Measurements from ENCODE around the gene RBM39.
"Not testable (repeated sequence)": the region's sequence is repeated elsewhere in the genome, so short reads cannot be mapped to it uniquely, and the experiment has no call there.

The RBM39 gene

DNA sequence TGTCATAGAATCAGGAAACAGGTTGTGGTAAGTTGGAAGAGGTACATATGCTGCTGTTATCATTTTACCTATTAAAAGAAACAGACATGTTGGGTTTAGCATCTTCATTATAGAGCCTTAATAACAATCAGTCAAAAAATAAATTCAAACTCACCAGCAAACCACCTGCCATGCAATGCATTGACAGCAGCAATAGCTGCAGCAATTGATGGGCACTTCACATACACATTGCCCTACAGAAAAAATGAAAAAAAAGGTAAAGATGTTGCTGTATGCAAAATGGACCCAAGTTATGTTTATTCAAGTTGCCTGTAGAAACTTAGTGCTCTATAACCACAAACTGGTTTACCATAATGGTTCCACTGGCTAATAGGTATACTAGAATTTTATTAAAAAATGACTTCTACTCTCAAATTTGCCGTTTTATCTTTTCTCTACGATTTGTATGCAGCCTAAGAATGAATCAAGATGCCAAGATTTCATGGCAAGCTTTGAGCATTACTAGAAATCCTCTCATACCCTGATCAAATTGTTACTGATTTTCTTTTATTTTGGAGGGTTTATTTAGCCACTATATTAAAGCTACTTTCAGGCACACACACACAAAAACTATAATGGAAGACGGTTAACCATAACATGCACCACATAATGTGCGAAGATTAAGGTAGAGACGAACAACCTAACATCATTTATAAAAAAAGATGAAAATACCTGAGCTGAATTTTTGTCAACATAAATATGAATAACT is 37.4 kb downstream of the RBM39 start:
- DNase-seq: no peak

- DNase-seq: no peak
Measured at GRCh38 chr20:35702824-35703695, 39.0 kb downstream of the RBM39 start.

GRCh38 chr20:35702051-35702823 is 39.8 kb downstream of the RBM39 start:
- no peak for DNase-seq

DNA sequence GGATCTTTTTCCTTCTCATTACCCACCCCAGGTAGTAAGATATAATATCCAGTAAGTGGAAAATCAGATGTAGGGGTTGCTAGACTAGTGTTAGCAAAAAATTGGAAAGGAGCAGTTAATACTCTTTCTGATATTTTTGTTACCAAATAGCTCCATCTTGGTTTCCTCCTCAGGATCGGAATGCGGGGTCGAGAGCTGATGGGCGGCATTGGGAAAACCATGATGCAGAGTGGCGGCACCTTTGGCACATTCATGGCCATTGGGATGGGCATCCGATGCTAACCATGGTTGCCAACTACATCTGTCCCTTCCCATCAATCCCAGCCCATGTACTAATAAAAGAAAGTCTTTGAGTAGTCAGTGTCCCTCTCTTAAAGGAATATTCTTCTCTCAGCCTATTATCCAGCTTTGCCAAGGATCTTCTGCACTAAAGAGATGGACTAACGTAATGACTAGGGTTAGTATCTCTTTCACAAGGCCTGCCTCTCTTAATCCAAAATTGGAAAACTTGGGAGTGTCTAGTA is 41.4 kb downstream of the RBM39 start:
- no peak for DNase-seq

DNA sequence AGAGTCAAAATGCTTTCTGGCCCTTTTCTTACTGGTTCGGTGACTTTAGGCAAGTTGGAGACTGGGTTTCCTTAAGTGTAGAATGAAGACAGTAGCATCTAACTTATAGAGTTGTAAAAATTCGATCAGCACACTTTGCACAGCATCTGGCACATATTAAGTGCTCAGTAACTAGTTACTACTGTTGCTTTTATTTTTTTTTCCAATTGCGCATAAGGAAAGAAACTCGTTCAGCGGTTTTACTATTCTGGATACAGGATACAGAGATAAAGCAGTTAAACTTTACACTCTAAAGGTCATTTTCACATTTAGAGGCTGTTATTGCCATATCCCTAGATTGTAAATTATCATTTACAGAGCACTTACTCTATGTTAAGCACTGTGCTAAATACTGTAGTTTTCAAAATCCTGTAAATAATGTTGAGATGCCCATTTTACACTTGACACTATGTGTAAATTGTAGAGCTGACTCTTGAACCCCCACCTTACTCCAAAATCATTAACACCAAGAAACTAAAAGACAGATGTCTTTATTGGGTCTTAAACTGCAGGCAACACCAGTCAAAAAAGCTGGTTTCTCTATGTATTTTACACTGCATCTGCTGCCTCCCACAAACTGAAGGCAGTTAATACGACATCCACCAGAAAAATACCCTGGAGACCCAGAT is 42.0 kb downstream of the RBM39 start:
- DNase-seq: no peak

- DNase-seq: peak; percentile 88
Measured at GRCh38 chr20:35699127-35699956, 42.7 kb downstream of the RBM39 start, which contains the start of the genes NFS1 and ROMO1. TSS of gene NFS1 (minus strand) at chr20:35699352. CDS start at chr20:35699288, 64 bp downstream. TSS of gene ROMO1 (plus strand) at chr20:35699405. CDS start at chr20:35699633, 228 bp downstream.

GRCh38 chr20:35698298-35699126 is 43.5 kb downstream of the RBM39 start:
- DNase-seq: no peak

DNA sequence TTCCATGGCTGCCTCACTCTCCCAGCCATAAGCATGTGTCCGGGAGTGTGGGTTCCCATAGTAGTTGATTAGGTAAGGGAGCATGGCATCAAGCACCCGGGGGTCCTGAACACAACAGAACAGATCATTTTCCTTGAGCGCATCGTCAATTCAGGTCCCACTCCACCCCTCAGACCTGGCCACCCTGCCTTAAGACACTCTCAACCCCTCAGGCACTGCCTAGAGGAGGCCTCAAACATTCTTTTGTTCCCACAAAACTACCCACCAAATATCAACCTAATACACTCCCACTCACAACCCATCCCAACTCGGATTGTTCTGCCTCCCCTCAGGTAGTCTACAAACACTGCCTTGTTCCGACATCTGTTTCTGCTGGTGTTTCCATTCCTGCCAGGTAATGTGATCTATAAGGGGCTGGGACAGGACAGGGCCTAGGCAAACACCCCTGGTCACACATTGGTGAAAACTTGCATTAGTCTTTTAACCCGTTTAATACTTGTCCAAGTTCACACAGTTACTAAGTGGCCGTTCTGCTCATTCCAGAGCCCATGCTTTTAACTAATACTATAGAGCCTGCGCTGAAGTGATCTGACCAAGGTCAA is 44.3 kb downstream of the RBM39 start:
- DNase-seq: no peak

DNA sequence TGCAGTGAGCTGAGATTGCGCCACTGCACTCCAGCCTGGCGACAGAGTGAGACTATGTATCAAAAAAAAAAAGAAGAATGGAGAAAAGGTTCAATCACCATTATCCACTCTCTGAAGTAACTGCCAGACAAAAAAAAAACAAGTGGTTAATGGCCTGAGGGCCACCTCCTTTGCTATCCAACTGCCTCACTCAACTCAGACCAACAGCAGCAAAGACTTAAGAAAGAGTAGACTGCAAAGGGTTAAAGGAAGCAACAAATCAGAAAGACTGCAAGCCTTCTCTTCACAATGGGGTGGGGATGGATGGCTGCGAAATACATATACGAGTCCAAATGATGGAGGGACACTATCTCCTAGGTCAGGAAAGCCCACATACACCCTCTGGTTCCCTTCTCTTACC is 46.1 kb downstream of the RBM39 start:
- DNase-seq: no peak

DNA sequence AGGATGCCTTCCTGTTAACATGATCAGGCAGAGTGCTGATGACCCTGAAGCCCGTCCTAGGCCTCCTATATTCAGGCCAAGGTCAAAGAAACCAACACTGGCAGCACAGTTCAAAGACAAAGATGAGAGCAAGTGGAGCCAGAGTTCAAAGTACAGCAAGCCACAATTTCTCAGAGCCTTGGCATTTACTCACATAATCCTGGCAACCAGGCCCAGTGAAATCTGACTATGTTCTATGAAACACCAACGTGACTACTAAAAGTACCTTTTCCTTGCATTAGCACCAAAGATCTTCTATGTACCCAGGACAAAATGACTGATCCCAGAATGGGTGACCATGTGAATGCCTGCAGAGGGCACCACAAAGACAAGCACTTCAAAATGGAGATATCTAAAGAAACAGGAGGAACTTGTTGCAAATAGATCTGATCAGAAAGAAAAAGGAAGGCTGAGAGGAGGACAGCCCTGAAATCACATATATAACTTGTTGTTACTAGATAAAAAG is 46.8 kb downstream of the RBM39 start:
- no peak for DNase-seq

GRCh38 chr20:35690265-35690664 is 51.8 kb downstream of the RBM39 start:
- DNase-seq: no peak

GRCh38 chr20:35686872-35687271 is 55.2 kb downstream of the RBM39 start:
- DNase-seq: not testable (repeated sequence)

DNA sequence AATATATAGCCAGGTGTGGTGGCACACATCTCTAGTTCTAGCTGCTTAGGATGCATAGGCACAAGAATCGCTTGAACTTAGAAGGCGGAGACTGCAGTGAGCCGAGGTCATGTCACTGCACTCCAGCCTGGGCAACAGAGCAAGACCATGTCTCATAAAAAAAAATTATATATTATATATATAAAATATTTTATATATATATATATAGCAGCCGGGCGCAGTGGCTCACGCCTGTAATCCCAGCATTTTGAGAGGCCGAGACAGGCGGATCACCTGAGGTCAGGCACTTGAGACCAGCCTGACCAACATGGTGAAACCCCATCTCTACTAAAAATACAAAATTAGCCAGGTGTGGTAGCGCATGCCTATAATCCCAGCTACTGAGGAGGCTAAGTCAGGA is 56.7 kb downstream of the RBM39 start:
- not testable (repeated sequence) for DNase-seq

GRCh38 chr20:35681960-35682359 is 60.1 kb downstream of the RBM39 start:
- no peak for DNase-seq

GRCh38 chr20:35680452-35681183 is 61.4 kb downstream of the RBM39 start:
- no peak for DNase-seq

GRCh38 chr20:35674921-35675320 is 67.1 kb downstream of the RBM39 start:
- DNase-seq: no peak

DNA sequence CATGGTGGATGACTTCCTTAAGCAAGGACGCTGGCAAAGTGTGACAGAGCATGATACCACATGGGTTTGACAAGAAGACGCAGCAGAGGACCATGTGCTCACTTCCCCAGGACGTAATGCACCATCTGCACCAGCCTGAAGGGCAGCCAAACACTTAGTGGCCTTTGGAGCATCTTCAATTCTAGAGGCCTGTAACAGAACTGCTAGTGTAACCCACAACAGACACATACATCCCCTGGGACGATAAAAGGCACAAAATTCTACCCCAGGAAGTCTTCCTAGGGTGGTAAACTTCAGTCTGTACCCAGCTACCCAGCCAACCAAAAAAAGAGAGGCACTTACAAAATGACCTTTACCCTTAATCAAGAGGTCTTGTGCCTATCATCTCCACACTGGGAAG is 68.2 kb downstream of the RBM39 start:
- no peak for DNase-seq

GRCh38 chr20:35669681-35670080 is 72.4 kb downstream of the RBM39 start:
- no peak for DNase-seq

DNA sequence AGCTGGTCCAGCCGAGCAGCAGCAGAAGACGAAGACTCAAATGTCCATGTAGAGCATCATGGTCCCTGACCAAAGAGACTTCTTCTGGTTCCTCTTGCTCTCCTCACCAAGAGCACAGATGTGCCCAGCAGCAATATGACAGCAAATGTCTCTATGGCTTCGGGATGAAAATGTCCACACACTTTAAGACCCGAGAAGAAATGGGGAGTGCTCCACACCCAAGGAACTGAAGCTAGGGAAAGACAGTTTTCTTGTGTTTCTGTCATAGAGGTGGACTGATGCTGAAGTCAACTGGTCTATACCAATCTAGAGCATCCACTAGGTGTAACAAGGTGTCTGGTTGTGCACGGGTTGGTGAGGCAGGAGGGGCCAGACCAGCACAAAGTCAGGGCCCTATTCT is 72.8 kb downstream of the RBM39 start:
- no peak for DNase-seq

Data from stimulated activated CD4-positive, alpha-beta T cell treated with anti-CD3 and anti-CD28 coated beads, Interleukin-4, amount 100 ng/mL, for 1 hour (primary cell).